HG03460 (cell line): ENCODE measurements around the gene C1QL4.
"Not testable (repeated sequence)": the region's sequence is repeated elsewhere in the genome, so short reads cannot be mapped to it uniquely, and the experiment has no call there.

Source experiments
- ATAC-seq: cut with Tn5 transposase; IDR thresholded peaks from one replicate; pipeline ENCODE4 v1.9.1; 2021; ENCODE audit not compliant: unreplicated experiment

C1QL4 gene

DNA sequence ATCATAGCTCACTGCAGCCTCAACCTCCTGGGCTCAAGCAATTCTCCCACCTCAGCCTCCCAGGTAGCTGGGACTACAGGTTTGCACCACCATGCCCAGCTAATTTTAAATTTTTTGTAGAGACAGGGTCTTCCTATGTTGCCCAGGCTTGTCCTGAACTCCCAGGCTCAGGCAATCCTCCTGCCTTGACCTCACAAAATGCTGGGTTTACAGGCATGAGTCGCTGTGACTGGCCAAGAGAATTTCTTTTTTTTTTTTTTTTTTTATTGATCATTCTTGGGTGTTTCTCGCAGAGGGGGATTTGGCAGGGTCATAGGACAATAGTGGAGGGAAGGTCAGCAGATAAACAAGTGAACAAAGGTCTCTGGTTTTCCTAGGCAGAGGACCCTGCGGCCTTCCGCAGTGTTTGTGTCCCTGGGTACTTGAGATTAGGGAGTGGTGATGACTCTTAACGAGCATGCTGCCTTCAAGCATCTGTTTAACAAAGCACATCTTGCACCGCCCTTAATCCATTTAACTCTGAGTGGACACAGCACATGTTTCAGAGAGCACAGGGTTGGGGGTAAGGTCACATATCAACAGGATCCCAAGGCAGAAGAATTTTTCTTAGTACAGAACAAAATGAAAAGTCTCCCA is 54.1 kb downstream of the C1QL4 start:
- ATAC-seq = not testable (repeated sequence)
